ENCODE data around the gene NXPE4.
"Not testable (repeated sequence)": the region's sequence is repeated elsewhere in the genome, so short reads cannot be mapped to it uniquely, and the experiment has no call there.

The NXPE4 gene

DNA sequence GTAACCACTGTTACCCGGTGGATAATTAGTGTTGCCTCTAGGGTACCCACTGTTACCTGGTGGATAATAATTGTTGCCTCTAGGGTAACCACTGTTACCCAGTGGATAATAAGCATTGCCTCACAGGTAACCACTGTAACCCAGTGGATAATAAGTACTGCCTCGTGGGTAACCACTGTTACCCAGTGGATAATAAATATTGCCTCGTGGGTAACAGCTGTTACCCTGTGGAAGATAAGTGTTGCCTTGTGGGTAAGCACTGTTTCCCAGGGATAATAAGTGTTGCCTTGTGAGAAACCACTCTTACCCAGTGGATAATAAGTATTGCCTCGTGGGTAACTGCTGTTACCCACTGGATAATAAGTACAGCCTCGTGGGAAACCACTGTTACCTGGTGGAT, 9.3 kb upstream of the NXPE4 start:
- Histone ChIP-seq H3K9me3 (replicated peaks; ENCODE audit: insufficient read depth, low read length) (no peaks in the 10 kb centered on the region), H3K4me3 (ENCODE audit: low read length) (no peak overlapping the region), H4K20me1 (ENCODE audit: insufficient read depth, low read length) (no peaks in the 10 kb centered on the region), H3F3A (ENCODE audit: insufficient read depth, low read length) (no peaks in the 10 kb centered on the region), H3K9ac (ENCODE audit: low read length) (no peak overlapping the region), H3K4me2 (ENCODE audit: low read depth, low read length) (no peak overlapping the region), H3K36me3 (replicated peaks; ENCODE audit: insufficient read depth, low read length) (no peaks in the 10 kb centered on the region), H3K9me2 (replicated peaks; ENCODE audit: insufficient read depth, low read length) (no peaks in the 10 kb centered on the region), H2AFZ (ENCODE audit: low read length) (no peak overlapping the region), H3K27ac (ENCODE audit: low read length) (no peak overlapping the region), H3K4me1 (ENCODE audit: low read length) (no peaks in the 10 kb centered on the region), H3K27me3 (replicated peaks; ENCODE audit: insufficient read depth, low read length) (no peaks in the 10 kb centered on the region), H3K79me2 (ENCODE audit: low read length) (no peaks in the 10 kb centered on the region)
- TF ChIP-seq EZH2phosphoT487 (IDR thresholded peaks at IDR 0.05; ENCODE audit: low read length) (no peak), EZH2 (optimal IDR thresholded peaks at IDR 0.05; ENCODE audit: low read depth, low read length) (no peak), CTCF (IDR thresholded peaks at IDR 0.05; ENCODE audit: low read length) (no peak)
- no peak for DNase-seq

DNA sequence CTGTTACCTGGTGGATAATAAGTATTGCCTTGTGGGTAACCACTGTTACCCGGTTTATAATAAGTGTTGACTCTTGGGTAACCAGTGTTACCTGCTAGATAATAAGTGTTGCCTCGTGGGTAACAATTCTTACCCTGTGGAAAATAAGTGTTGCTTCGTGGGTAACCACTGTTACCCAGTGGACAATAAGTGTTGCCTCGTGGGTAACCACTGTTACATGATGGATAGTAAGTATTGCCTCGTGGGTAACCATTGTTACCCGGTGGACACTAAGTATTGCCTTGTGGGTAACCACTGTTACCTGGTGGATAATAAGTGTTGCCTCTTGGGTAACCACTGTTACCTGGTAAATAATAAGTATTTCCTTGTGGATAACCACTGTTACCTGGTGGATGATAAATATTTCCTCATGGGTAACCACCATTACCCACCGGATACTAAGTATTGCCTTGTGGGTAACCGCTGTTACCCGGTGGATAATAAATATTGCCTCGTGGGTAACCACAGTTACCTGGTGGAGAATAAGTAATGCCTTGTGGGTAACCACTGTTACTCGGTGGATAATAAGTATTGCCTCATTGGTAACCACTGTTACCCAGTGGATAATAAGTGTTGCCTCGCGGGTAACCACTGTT, 8.7 kb upstream of the NXPE4 start:
- Histone ChIP-seq H3K27me3 (replicated peaks; ENCODE audit: insufficient read depth, low read length) (no peaks in the 10 kb centered on the region), H3K4me1 (ENCODE audit: low read length) (no peaks in the 10 kb centered on the region), H3F3A (ENCODE audit: insufficient read depth, low read length) (no peaks in the 10 kb centered on the region), H3K9me2 (replicated peaks; ENCODE audit: insufficient read depth, low read length) (no peaks in the 10 kb centered on the region), H3K9ac (ENCODE audit: low read length) (no peak overlapping the region), H3K79me2 (ENCODE audit: low read length) (no peaks in the 10 kb centered on the region), H3K27ac (ENCODE audit: low read length) (no peak overlapping the region), H3K36me3 (replicated peaks; ENCODE audit: insufficient read depth, low read length) (no peaks in the 10 kb centered on the region), H4K20me1 (ENCODE audit: insufficient read depth, low read length) (no peaks in the 10 kb centered on the region), H3K4me2 (ENCODE audit: low read depth, low read length) (no peak overlapping the region), H3K9me3 (replicated peaks; ENCODE audit: insufficient read depth, low read length) (no peaks in the 10 kb centered on the region), H2AFZ (ENCODE audit: low read length) (no peak overlapping the region), H3K4me3 (ENCODE audit: low read length) (no peak overlapping the region)
- no peak for TF ChIP-seq CTCF (IDR thresholded peaks at IDR 0.05; ENCODE audit: low read length)
- TF ChIP-seq EZH2phosphoT487 (IDR thresholded peaks at IDR 0.05; ENCODE audit: low read length) = no peak
- no peak for DNase-seq

DNA sequence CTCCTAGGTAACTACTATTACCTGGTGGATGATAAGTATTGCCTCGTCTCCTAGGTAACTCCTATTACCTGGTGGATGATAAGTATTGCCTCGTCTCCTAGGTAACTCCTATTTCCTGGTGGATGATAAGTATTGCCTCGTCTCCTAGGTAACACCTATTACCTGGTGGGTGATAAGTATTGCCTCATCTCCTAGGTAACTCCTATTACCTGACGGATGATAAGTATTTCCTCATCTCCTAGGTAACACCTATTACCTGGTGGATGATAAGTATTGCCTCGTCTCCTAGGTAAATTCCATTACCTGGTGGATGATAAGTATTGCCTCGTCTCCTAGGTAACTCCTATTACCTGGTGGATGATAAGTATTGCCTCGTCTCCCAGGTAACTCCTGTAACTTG, 7.6 kb upstream of the NXPE4 start:
- not testable (repeated sequence) for DNase-seq; H3K4me2 ChIP-seq (ENCODE audit: low read depth, low read length); H3K79me2 ChIP-seq (ENCODE audit: low read length); H3K9me2 ChIP-seq (replicated peaks; ENCODE audit: insufficient read depth, low read length); H3K36me3 ChIP-seq (replicated peaks; ENCODE audit: insufficient read depth, low read length); H3K4me1 ChIP-seq (ENCODE audit: low read length); H3K27ac ChIP-seq (ENCODE audit: low read length); H4K20me1 ChIP-seq (ENCODE audit: insufficient read depth, low read length); H3K4me3 ChIP-seq (ENCODE audit: low read length); H3K27me3 ChIP-seq (replicated peaks; ENCODE audit: insufficient read depth, low read length); H3K9ac ChIP-seq (ENCODE audit: low read length); H3F3A ChIP-seq (ENCODE audit: insufficient read depth, low read length); H3K9me3 ChIP-seq (replicated peaks; ENCODE audit: insufficient read depth, low read length); H2AFZ ChIP-seq (ENCODE audit: low read length)

DNA sequence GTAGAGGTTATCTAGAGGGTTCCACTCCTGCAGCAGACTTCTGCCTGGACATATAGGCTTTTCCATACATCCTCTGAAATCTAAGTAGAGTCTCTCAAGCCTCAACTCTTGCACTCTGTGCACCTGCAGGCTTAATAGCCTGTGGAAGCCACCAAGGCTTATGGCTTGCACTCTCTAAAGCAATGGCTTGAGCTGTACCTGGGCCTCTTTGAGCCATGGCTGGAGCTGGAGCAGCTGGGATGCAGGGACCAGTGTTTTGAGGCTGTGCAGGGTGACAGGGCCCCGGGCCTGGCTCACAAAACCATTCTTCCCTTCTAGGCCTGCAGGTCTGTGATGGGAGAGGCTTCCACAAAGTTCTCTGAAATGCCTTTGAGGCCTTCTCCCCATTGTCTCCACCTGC, 2.9 kb upstream of the NXPE4 start:
- Histone ChIP-seq H3F3A (ENCODE audit: insufficient read depth, low read length) (no peaks in the 10 kb centered on the region), H3K4me3 (ENCODE audit: low read length) (no peak overlapping the region), H3K27me3 (replicated peaks; ENCODE audit: insufficient read depth, low read length) (no peaks in the 10 kb centered on the region), H4K20me1 (ENCODE audit: insufficient read depth, low read length) (no peaks in the 10 kb centered on the region), H2AFZ (ENCODE audit: low read length) (no peak overlapping the region), H3K9ac (ENCODE audit: low read length) (no peak overlapping the region), H3K27ac (ENCODE audit: low read length) (no peak overlapping the region), H3K9me2 (replicated peaks; ENCODE audit: insufficient read depth, low read length) (no peaks in the 10 kb centered on the region), H3K79me2 (ENCODE audit: low read length) (no peaks in the 10 kb centered on the region), H3K9me3 (replicated peaks; ENCODE audit: insufficient read depth, low read length) (no peaks in the 10 kb centered on the region), H3K4me2 (ENCODE audit: low read depth, low read length) (no peak overlapping the region), H3K36me3 (replicated peaks; ENCODE audit: insufficient read depth, low read length) (no peaks in the 10 kb centered on the region), H3K4me1 (ENCODE audit: low read length) (no peaks in the 10 kb centered on the region)
- DNase-seq = no peak
- TF ChIP-seq EZH2phosphoT487 (IDR thresholded peaks at IDR 0.05; ENCODE audit: low read length) = no peak
- TF ChIP-seq CTCF (IDR thresholded peaks at IDR 0.05; ENCODE audit: low read length) = no peak
- TF ChIP-seq EZH2 (optimal IDR thresholded peaks at IDR 0.05; ENCODE audit: low read depth, low read length) = no peak
